GM19193 (cell line): Measurements from ENCODE around the gene ACD.

Source experiments
- POLR2A ChIP-seq: IDR thresholded peaks from 4 replicates; pipeline ENCODE4 v1.6.1; 2011; ENCODE audit not compliant: insufficient read depth, insufficient read length; ENCODE audit errors: extremely low read depth

The ACD gene

GRCh38 chr16:67679935-67680897 is 20.2 kb upstream of the ACD start:
- TF ChIP-seq POLR2A, result no peak

- no peak for TF ChIP-seq POLR2A
These were observed 18.4 kb upstream of the ACD start for GRCh38 chr16:67678354-67679023.

- TF ChIP-seq POLR2A, result no peak
These were observed 17.7 kb upstream of the ACD start for GRCh38 chr16:67677712-67678111.

DNA sequence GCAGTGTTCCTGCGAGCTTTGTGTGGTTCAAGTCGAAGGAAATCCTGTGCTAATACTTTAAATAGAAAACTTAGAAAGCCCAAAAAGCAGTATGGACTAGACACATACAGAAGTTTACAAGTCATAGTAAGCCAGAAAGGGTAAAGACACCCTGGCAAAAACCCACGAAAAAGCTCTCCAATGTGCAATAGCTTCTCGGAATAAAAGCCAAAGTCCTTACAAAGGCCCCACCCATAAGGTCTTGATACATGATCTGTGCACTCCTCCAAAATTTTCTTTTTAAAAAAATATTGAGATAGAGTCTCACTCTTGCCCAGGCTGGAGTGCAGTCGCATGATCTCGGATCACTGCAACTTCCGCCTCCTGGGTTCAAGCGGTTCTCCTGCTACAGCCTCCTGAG is 16.9 kb upstream of the ACD start:
- TF ChIP-seq POLR2A, result no peak

DNA sequence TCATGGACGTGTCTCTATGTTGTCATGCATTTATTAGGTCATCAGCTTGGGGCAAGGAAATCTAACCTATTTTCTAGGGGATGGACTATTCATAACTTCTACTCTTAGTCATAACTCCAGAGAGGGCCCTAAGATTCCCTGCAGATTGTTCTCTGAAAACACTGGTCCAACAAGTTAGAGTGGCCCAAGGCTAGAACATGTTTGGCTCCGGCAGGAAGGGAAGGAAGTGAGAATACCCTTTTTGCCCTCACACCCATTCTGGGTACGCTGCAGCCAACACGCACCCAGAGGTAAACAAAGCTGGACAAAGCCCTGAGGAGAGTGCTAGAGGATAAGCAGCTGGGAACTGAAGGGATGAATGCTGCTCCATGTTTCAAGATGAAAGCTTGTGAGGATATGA is 16.5 kb upstream of the ACD start:
- TF ChIP-seq POLR2A, result no peak

GRCh38 chr16:67675999-67676398 is 15.9 kb upstream of the ACD start:
- TF ChIP-seq POLR2A, result no peak

DNA sequence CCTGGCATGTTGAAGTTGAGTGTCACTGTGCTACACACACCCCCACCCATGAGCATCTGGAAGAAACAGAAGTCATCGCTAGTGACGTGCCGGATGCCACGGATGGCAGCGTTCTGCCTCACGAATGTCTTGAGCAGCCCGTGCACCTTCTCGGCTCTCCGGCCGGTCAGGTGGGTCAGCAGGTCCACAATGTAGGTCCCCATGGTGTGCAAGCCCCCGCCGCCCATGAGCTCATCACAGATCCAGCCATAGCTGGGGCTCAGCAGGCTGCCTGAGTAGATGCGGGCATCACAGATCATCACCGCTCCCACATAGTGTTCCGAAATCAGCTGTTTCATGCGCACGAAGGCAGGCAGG is 15.5 kb upstream of the ACD start:
- TF ChIP-seq POLR2A, result no peak

DNA sequence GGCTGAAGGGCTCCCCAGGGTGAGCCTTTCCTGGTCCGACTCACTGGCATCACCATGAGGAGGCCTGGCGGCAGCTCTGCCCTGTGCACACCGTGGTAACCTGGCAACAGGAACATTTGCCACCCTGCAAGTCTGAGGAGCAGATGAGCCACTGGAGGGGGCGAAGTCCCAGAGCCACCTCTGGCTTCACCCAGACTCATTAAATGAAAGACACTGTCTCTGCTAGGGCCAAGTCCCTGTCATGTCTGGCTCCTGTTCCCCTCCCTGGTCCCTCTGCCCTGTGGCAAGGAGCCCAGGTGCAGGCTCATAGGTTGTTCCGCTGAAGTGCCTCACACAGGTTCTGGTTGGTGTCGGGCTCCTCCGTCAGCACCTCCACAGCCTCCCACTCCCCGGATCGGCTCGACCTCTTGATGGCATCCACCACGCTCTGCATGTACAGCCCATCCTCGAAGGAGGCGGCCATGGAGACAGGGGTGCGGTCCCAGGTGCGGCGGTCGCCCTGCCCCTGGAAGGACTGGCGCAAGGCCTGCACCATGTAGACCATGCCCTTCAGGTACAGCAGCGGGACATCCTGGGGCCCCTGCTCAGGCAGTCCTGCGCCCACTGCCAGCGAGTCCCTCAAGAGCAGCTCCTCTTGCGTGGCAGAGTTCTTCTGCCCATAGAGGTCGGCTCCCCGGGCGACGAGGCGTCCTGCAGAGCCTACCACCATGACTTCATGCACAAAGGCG is 15.0 kb upstream of the ACD start:
- TF ChIP-seq POLR2A, result no peak

DNA sequence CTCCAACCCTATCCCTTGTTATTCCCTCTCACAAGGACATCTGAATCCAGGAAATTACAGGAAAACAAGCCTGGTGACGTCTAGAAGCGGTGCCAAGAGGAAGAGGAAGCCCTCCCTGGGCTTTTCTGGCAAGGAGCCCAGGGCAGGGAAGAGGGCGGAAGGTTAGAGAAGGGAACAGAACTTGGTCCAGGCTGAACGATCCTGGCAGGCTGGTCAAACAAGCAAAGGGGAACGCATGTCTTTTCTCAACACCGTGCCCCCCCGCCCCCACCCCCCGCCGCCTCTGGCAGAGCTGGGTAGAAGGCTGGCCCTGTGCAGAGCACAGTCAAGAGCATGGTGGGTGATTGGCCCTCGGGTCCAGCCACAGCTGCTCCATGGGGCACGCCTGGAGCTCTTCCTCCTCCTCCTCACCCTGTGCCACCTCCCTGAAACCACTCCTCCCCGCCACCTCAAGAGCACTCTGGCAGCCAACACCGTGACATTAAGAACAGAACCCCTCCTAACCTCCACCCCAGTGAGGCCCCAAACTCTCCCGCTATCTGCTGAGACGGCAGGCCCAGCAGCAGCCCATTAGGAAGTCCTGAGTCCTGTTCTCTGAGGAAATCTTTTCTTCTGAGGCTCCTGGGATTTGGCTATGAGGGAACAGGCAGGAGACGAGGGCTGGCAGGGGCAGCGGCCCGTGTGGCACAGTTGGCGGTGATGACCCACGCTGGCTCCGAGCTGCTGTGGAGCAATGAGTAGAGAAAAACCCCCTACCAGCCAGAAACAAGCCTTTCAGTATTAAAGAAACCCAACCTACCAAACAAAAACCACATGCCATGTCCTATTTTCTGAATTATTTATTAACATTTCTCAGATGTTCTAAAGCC is 13.9 kb upstream of the ACD start:
- TF ChIP-seq POLR2A, result no peak

- TF ChIP-seq POLR2A, result no peak
These were observed 12.9 kb upstream of the ACD start for GRCh38 chr16:67672739-67673662.

- no peak for TF ChIP-seq POLR2A
These were observed 12.2 kb upstream of the ACD start for GRCh38 chr16:67672306-67672705.

DNA sequence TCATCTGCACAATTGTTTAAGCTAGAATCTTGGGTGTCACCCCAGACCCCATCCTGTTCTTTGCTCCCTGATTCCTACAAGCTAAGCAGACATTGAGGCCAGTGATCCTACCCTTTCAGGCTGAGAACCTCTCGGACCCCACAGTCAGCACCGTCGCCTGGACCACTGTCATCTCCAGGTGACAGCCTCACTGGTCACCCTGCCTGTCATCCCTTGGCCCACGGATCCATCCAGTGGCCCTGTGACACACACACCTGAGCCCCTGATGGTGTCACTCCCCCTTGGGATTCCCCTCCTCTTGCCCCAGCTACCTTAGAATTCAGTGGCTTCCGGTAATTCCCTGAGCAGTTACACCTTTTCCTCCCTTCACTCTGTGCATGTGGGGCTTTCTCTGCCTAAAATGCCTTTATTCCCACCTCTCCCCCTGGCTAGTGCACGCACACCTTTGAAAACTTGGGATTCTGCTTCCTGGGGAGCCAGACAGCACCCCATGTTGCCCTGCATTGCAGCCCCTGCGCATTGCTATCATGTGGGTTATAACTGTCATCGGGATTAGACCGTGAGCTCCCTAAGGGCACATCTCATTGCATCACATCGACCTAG is 9.5 kb upstream of the ACD start:
- no peak for TF ChIP-seq POLR2A

DNA sequence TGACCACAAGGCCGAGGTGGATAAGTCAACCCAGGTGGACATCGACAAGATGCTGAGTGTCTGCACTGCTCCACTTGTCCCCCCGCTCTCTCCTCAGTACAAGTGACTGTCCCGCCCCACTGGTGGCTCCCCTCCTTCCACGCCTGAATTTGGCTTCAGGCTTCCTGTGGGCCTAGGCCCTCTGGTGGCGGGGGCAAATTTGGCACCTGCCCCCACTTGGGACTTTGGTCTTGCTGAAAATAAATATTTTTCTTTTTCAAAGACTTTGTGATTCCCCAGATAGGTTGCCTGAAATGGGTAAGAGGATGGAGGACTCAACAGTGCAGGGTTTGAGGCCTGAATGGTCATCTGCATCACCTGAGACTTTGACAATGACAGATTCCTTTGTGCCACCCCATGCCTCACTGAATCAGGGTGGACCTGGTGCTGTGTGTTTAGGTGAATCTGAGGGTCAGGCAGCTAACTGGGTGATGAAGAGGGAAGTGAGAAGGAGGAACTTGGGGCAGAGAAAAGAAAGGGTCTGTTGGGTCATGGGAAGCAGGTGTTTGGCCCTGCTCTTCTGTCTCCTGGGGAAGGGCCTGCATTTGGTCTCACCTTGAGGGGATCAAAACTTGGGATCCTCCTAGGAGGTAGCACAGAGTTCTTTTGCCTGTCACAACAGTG is 8.6 kb upstream of the ACD start:
- no peak for TF ChIP-seq POLR2A

DNA sequence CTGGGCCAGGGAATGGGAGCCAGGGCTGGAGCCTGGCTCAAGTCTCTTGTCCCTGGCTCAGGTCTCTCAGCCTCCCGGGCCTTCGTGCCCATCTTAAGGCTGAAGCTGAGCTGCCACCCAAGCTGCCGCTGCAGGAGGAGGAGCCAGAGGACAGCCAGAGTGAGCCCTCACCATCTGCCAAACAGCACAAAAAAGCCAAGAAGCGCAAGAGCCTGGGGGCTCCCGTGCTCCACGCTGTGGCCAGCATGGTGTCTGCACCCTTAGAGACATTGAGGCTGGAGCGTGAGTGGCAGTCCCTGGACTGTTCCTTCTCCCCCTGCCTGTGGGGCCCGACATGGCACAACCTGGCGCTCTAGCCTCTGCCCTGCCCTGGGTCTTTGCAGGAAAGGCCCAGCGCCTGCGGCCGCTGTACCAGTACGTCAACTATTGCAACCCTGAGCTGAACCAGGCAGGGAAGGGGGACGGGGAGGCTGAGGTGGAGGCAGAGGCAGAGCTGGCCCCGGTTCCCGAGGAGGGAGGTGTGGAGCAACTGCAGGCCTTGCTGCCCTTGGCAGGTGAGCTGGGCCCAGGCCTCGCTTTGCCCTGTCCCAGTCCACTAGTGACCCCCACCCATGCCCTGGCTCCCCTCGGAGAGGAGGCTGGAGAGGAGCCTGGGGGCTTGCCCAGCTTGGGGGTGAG is 7.9 kb upstream of the ACD start:
- TF ChIP-seq POLR2A, result peak; percentile 9
